Measurements from ENCODE around the gene MYO1D. TPM values are rescaled to one million over a fixed set of nuclear protein-coding genes. Genes with fewer than 3 reads are reported as not detected.

Gene MYO1D
- total and polyA plus RNA-seq, 12 donors = 13.6 to 103 (median 59.8) TPM

DNA sequence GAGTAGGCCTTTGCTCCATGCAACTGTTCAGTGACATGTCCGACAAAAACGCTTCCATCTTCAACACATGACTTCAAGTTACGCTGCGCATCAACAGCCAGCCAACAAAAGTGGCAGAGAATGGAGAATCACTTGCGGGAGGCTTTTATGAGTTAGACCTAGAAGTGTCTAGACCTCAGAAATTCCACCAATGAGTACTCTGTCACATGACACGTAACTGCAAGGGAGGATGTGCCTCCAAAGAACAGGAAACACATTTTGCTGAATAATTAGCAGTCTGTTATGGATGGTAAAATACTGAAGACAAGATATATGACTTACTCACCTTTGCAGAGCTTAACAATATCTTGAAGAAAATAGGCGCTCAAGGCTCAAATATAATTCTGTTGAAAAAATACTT lies 62.1 kb downstream of the MYO1D start:
- Histone ChIP-seq H3K4me3 (no peak overlapping the region), H3K27me3 (no peaks in the 10 kb centered on the region), H3K9me3 (replicated peaks in 1 of 3) (no peaks in the 10 kb centered on the region), H3K27ac (no peak overlapping the region), H3K4me1 (replicated peaks in 1 of 2) (no peaks in the 10 kb centered on the region), H3K36me3 (replicated peaks in 1 of 2) (no peaks in the 10 kb centered on the region)
- intact Hi-C loops (cut with DNase I) = loop anchor here in 1 of 2 donors (10.0 kb wide), 1 partner anchor 50 kb away; no protein-coding TSS in a partner anchor
- no peak for TF ChIP-seq POLR2A (IDR thresholded peaks at IDR 0.05)
- TF ChIP-seq, protein P1, sequence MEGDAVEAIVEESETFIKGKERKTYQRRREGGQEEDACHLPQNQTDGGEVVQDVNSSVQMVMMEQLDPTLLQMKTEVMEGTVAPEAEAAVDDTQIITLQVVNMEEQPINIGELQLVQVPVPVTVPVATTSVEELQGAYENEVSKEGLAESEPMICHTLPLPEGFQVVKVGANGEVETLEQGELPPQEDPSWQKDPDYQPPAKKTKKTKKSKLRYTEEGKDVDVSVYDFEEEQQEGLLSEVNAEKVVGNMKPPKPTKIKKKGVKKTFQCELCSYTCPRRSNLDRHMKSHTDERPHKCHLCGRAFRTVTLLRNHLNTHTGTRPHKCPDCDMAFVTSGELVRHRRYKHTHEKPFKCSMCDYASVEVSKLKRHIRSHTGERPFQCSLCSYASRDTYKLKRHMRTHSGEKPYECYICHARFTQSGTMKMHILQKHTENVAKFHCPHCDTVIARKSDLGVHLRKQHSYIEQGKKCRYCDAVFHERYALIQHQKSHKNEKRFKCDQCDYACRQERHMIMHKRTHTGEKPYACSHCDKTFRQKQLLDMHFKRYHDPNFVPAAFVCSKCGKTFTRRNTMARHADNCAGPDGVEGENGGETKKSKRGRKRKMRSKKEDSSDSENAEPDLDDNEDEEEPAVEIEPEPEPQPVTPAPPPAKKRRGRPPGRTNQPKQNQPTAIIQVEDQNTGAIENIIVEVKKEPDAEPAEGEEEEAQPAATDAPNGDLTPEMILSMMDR (IDR thresholded peaks at IDR 0.05) = no peak
- 87 to 98% (median 93%) methylated on average over 7 of the region's 7 CpGs for WGBS, 4 donors
- no peak for DNase-seq

DNA sequence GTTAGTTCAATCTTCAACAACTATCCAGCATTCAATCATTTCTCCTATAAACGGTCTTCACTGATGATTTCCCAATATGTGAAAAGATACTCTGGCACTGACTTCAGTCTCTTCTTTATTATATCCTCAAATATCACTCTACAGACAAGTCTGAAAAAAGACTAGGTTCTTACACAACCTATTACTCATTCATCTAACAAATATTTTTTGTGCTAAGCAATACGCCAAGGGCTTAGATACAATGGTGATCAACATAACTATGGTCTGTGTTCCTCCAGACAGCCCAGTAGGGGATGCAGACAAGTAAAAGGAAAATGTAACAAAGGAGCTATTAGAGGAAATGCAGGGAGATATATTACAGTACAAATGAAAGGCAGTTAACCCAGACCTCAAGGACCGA lies 63.9 kb downstream of the MYO1D start:
- Histone ChIP-seq H3K36me3 (replicated peaks in 1 of 2) (no peaks in the 10 kb centered on the region), H3K9me3 (replicated peaks in 1 of 3) (no peaks in the 10 kb centered on the region), H3K4me1 (replicated peaks in 1 of 2) (no peaks in the 10 kb centered on the region), H3K27ac (no peak overlapping the region), H3K27me3 (no peaks in the 10 kb centered on the region), H3K4me3 (no peak overlapping the region)
- intact Hi-C loops (cut with DNase I) = loop anchor here in 1 of 2 donors (10.0 kb wide), 1 partner anchor 52 kb away; no protein-coding TSS in a partner anchor
- TF ChIP-seq, protein P1 (IDR thresholded peaks at IDR 0.05) = no peak
- TF ChIP-seq POLR2A (IDR thresholded peaks at IDR 0.05) = no peak
- DNase-seq = no peak
- WGBS, 4 donors = 72 to 82% (median 79%) methylated on average over 3 of the region's 3 CpGs

DNA sequence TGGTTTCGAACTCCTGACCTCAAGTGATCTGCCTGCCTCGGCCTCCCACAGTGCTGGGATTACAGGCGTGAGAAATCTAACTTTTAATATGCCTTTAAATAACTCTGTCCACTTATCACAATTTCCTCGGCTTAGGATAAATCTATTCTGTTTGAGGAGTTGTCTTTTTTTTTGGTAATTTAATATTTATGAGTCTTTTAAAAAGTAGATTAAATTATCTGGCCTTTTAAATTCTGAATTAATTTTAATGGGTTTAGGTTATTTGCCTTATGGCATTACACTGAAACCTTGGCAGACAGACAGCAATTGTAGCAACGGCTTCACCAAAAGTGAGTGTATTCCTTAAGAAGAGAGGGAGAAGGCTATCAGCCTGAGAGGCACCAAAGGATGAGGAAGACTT lies 66.2 kb downstream of the MYO1D start:
- Histone ChIP-seq H3K4me3 (no peak overlapping the region), H3K4me1 (replicated peaks in 1 of 2) (no peaks in the 10 kb centered on the region), H3K27ac (no peak overlapping the region), H3K9me3 (replicated peaks in 1 of 3) (no peaks in the 10 kb centered on the region), H3K27me3 (no peaks in the 10 kb centered on the region), H3K36me3 (replicated peaks in 1 of 2) (no peaks in the 10 kb centered on the region)
- TF ChIP-seq, protein P1 (IDR thresholded peaks at IDR 0.05) = no peak
- no peak for TF ChIP-seq POLR2A (IDR thresholded peaks at IDR 0.05)
- DNase-seq = no peak
- intact Hi-C loops (cut with DNase I) = loop anchor here in 1 of 2 donors (10.0 kb wide), 1 partner anchor 54 kb away; no protein-coding TSS in a partner anchor
- 92 to 97% (median 92%) methylated on average over 5 of the region's 5 CpGs for WGBS, 4 donors

DNA sequence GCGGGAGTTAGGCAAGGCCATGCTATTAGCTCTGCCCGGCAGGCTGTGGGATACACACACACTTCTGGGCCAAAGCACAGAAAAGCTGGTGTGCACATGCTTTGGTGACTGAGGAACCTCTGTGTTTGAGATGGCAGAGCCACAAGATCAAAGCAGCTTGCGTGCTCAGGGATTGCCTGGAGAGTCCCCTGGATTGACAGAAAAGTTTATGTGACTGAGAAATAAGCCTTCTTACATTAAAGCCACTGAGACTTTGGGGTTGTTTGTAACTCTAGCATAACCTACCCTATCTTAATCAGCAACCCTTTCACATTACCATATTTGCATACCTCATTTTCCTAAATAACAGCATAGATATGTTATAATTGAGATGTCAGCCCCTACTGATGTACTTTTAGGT lies 69.3 kb downstream of the MYO1D start:
- peaks cover 5 to 14% of the 10 kb centered on the region in 2 donors for H3K4me1 ChIP-seq (replicated peaks in 1 of 2)
- no peak overlapping the region for H3K27ac ChIP-seq
- TF ChIP-seq, protein P1 (IDR thresholded peaks at IDR 0.05) = no peak
- no peak for TF ChIP-seq POLR2A (IDR thresholded peaks at IDR 0.05)
- H3K36me3 ChIP-seq (replicated peaks in 1 of 2) = no peaks in the 10 kb centered on the region
- DNase-seq = no peak
- no peak overlapping the region for H3K4me3 ChIP-seq
- intact Hi-C loops (cut with DNase I) = no loop called here
- H3K9me3 ChIP-seq (replicated peaks in 1 of 3) = no peaks in the 10 kb centered on the region
- no peaks in the 10 kb centered on the region for H3K27me3 ChIP-seq
- WGBS, 4 donors = 87 to 94% (median 90%) methylated on average over 3 of the region's 3 CpGs

Data from adrenal gland (tissue), 12 donors.